Stomach (tissue), 4 donors: ENCODE data around the gene RFT1.

Experiments
- CTCF ChIP-seq, 7 experiments: fragments of 450-650 bp in 4 of 7; fragments of 200-600 bp in 3 of 7; sonication (generic) in 3 of 7; IDR thresholded peaks; one replicate each; pipeline ENCODE4 v1.5.1; 2016 to 2019; ENCODE audit warnings: antibody characterized with exemption in 7 of 7, control low read depth in 2 of 7, mild to moderate bottlenecking in 1 of 7
- EP300 ChIP-seq: sonication (generic); formaldehyde crosslinking; IDR thresholded peaks from one replicate; pipeline ENCODE4 v1.6.1; 2017; ENCODE audit warnings: antibody characterized with exemption
- POLR2A ChIP-seq, 4 donors: fragments of 450-650 bp; IDR thresholded peaks; one replicate each; pipeline ENCODE4 v1.6.1; 2016; ENCODE audit warnings: antibody characterized with exemption in 4 of 4, control low read depth in 2 of 4, mild to moderate bottlenecking in 1 of 4, moderate library complexity in 1 of 4
- POLR2AphosphoS5 ChIP-seq, 3 donors: sonication (generic); formaldehyde crosslinking; IDR thresholded peaks; one replicate each; pipeline ENCODE4 v1.6.1; 2016; ENCODE audit warnings: antibody characterized with exemption in 3 of 3

- TF ChIP-seq CTCF (IDR thresholded peaks at IDR 0.05) (no peak), EP300 (no peak), POLR2AphosphoS5 (IDR thresholded peaks at IDR 0.05) (no peak), POLR2A (IDR thresholded peaks at IDR 0.05) (no peak)
Observed at GRCh38 chr3:53163444-53164387, 33.5 kb upstream of the RFT1 start.
